Measurements from ENCODE around the gene NCKAP5L.
"Not testable (repeated sequence)": the region's sequence is repeated elsewhere in the genome, so short reads cannot be mapped to it uniquely, and the experiment has no call there.

The NCKAP5L gene

DNA sequence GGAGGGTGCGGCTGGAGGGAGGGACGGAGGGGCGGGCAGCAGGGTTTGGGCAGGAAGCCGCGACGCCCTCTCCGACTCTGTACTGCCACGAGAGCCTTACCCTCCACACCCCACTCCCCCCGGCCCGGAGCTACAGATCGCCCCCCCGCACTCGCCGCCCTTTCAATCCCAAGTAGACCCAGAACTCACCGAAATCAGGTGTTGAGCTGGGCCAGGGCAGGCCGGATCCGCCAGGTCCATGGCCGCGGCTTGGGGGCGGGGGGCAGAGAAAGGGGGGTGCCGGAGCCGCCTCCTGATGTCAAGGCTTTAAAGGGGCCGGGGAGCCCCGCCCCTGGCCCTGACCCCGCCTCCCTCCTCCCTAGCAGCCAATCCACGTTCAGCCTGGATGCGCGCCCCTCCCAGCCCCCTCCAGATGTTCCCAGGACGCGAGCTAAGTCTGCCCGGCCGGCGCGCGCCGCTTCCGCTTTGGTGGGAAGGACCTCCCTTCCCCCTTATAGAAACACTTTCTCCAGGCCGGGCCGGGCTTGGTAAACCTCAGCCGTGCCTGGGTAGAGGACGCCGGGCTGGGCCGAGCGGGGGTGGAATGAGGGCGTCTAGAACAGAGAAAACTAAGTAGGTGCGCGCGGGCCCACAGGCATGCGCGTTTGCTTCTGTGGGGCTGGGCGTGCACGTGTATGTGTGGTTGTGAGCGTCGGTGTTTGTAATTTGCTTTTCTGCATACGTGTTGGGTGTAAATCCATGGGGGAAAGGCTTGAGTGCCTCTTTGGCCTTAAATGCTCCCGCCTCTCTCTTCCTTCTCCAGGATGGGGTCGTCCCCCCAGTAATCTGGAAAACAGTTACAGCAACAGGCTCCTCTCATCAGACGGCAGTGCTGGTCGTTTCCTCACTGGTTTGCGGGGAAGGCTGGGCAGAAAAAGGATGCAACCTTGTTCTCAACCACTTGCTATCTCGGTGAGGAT lies at the start of gene NCKAP5L:
TSS of gene NCKAP5L (minus strand) at position 281 of the 959 bp plus-strand sequence. CDS start 24,369 bp downstream, outside the sequence.
- DNase-seq (ENCODE audit: low read depth) = peak; percentile 86

DNA sequence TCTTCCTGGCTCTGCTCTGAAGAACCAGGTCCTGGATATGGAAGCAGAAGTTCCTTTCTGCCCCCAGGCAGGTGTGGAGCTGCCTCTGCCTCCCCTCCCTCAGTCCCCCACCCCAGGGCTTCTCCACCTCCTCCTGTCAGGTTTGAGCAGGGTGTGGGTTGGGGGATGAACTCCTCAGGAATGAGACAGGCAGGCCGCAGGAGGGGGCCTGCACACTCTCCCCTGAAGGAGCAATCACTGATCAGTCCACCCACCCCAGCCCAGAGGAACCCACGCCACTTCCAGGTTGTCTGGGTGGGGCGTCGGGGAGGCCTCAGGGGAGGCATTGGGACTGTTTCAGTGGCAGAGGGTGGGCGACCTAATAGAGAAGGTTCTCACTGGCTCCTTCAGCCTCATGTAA lies 48.9 kb upstream of the NCKAP5L start:
- no peak for DNase-seq (ENCODE audit: low read depth)

- DNase-seq (ENCODE audit: low read depth) = no peak
Observed at GRCh38 chr12:49876070-49876469, 47.9 kb upstream of the NCKAP5L start.

DNA sequence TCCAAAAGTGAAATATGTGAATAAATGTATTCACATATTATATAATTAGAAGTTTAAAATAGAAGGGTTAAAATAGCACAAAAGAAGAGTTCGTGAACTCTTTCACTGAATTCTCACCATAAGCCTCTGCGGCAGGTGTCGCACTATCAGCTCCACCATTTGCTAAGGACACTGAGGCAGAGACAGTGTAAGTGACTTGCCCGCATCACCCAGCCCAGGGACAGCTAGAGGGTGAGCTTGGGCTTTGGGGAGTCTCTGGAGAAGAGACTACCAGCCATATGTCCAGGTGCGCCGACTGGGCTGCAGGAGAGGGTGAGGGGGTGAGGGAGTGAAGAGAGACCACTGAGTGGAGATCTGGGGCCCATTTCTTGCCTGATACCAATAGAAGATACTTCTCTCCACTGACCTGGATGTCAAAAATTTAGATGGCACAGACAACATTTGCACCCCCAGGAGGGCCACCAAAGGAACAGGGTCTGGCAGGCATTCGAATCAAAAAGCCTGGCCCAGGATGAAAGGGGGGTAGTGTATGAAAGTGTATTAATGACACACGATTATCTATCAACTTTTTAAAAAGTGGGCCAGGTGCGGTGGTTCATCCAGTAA lies 47.0 kb upstream of the NCKAP5L start:
- no peak for DNase-seq (ENCODE audit: low read depth)

GRCh38 chr12:49874142-49874897 lies 46.1 kb upstream of the NCKAP5L start:
- DNase-seq (ENCODE audit: low read depth) = no peak

DNA sequence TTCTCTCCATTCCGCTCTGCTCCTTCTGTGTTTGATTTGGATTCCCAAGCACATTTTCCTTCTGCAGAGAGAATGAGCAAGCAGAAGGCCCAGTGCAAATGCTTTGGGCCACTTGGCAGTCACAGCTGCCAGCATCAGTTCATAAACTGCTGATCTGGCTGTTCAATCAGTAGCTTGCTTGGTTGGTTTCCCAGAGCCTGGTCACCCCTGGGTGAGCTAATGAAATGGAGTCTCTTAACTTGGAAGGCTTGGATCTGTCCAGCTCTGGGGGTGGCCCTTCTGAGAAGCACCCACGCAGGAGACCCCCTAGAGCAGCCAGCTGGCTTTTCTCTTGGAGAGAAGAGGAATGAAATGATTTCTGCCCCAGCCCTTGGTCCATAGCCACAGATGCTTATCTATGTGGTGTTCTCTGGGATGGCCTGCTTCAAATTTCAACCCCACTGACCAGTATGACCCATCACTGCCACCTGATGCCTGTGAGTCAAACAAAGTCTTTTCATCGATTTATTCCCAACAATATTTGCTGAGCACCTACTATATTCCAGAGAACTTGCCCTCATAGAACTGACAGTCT lies 45.2 kb upstream of the NCKAP5L start:
- no peak for DNase-seq (ENCODE audit: low read depth)

GRCh38 chr12:49872781-49873181 lies 44.6 kb upstream of the NCKAP5L start:
- no peak for DNase-seq (ENCODE audit: low read depth)

DNA sequence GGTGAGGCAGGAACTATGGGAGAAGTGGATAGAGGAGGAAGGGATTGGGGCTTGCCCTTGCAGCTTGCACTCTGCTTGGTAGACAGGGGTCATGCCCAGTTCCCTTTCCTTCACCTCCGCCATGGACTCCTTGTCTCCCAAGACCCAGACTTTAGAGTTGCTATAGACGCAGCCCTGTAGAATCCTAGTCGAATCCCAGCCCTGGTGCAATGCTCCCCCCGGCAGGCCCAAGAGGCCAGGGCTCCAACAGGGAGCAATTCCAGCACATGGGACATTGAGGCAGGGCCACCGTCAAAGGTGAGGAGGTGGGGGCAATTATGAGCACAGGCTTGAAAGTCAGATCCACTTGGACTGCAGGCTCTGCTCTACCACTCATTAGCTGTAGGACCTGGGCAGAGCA lies 44.2 kb upstream of the NCKAP5L start:
- no peak for DNase-seq (ENCODE audit: low read depth)

DNA sequence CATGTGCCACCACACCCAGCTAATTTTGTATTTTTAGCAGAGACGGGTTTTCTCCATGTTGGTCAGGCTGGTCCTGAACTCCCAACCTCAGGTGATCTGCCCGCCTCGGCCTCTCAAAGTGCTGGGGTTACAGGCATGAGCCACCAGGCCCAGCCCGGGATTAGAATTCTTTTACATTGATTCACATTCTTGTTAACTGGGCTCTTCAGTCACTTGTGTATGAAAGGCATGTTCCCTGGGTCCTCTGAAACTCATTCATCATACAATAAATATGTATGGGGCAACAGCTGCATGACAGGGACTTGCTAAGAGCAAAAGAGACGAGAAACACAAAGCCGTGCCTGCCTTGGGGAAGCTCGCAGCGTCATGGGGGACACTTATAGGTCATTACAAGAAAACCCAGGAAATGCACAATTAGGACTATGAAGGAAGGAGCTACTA lies 43.6 kb upstream of the NCKAP5L start:
- DNase-seq (ENCODE audit: low read depth) = not testable (repeated sequence)

DNA sequence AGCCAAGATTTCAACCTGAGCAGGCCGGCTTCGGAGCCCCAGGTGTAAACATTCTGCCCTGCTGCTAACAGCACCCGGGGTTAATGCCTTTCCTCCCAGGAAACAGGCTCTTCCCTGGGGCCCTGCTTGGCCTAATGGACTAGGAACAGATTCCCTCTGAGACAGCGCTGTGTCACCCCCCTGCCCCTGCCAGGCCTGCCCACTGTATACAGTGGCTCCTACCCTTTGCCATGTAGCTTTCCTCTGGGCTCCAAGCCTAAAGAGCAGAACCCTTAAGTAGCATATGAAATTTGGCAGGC lies 43.0 kb upstream of the NCKAP5L start:
- no peak for DNase-seq (ENCODE audit: low read depth)

DNA sequence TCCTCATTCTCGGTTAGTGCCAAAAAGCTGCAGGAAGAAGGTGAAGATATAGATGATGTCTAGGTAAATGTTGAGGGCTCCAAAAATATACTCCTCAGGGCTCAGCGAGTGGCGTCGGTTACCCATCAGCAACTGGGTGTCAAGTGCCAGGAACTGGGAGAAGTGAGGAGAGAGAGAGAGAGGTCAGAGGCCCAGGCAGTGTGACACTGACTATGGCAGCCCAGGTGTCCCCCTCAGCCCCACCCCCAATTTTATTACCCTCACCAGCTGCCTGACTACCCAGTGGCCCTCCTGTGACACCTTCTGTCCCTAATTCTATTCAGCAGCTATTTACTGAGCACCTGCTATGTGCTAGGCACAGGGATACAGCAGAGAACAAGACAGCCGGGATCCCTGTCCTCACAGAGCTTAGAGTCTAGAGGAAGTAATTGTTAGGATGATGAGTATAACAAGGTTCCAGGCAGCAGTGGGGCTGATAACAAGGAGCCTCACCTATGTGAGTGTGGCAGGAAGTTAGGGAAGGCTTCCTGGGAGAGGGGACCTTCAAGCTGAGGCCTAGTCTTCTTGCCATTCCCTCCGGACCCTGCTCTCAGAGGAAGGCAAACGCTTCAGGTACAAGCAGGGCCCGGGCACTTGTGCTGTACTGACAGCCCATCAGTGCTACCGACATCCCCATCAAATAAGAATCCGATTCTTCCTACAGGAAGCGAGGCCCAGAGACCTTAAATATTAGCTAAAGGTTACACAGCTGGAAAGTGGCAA lies 42.5 kb upstream of the NCKAP5L start:
- DNase-seq (ENCODE audit: low read depth) = no peak

- DNase-seq (ENCODE audit: low read depth) = no peak
Observed at GRCh38 chr12:49869816-49870500, 41.7 kb upstream of the NCKAP5L start.

DNA sequence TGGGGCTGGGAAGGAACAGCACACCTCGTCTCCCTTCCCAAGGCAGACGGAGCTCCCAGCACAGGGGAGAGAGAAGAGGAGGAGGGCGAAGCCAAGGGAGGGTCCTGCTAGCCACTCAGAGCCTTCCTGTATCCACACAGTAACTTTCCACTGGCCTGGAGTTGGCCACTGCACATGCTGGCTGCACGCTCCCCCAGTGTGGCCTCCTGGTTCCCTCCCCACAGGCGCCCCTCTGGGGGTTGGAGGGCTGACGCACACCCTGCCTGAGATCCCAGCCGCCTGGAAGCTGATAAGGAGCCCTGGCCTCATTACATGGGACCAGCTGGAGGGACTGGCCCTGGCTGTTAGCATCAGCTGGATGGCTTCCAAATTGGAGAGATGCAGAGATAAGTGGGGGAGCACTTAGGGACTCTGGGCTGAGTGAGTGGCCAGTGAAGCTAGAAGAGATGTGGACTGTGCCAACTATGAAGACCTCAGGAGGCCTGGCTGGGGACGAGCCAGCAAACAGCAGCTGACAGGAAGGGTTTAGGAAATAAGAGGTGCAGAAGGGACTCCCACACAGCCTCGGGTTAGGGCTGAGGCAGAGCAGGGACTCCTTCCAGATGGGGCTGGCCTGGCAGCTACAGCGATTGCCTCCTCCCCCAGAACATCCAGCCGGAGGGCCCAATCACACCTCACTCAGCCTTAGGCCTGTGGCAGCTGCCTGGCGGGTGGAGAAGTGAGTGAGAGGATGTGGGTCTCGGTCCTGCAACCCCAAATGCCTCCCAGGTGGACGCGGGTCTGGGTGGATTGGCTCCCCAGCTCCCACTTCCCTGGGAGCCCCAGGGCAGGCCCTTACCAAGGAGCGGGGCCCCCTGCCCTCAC lies 41.0 kb upstream of the NCKAP5L start:
- DNase-seq (ENCODE audit: low read depth) = no peak

DNA sequence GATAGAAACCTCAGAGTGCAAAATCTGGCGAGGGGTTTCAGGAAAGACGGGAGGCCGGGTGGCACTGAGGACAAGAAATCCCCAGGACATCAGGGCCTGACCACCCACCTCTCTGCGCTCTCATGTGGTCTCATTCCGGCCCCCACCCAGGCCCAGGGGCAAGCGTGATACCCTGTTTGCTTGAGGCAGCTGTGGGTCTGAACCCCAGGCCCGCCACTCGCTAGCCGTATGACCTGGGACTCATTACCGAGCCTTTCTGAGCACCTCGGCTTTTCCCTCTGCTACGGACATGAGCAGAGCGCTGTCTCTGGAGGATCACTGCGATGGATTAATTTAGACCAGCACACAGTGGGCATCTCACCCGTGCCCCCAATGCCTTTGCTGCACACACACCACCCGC lies 40.2 kb upstream of the NCKAP5L start:
- DNase-seq (ENCODE audit: low read depth) = no peak

GRCh38 chr12:49867570-49868341 lies 39.5 kb upstream of the NCKAP5L start:
- DNase-seq (ENCODE audit: low read depth) = no peak

DNA sequence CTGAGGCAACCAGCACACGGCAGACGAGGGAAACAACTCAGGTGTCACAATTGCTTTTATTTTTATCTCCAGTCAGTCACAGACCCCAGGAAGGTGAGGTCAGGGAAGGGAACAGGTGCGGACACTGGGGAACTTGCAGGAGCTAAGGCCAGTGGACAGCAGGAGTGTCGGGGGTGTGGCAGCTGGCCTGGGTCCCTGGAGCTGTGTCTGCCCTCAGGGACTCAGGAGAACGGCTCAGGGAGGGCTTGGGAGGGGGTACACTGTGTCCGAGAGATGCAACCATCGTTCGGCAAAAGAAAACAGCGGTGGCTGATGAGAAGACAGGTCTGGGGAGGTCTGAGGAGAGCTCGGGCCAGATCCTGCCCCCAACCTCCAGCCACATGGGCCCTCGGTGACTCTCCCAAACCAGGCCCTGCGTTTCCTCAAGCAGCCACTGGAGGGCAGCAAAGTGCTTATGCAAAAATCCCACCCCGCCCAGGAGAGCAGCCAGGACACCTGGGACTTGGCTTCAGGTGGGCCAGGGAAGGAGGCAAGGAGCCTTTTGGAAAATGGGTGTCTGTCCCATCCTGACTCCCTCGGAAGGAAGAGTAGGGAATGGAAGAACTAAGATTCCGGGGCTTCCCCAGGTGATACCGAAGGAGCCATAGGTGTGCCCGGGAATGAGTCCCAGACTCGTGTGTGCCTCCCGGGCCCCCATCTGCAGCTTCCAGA lies 38.8 kb upstream of the NCKAP5L start:
- peak; percentile 63 for DNase-seq (ENCODE audit: low read depth)

- no peak for DNase-seq (ENCODE audit: low read depth)
Observed at GRCh38 chr12:49865782-49866135, 37.5 kb upstream of the NCKAP5L start.

GRCh38 chr12:49865109-49865781 lies 37.0 kb upstream of the NCKAP5L start:
- DNase-seq (ENCODE audit: low read depth) = no peak
